HepG2 (cell line): ENCODE results near the gene GSDMA. TPM values are rescaled to one million over a fixed set of nuclear protein-coding genes. Genes with fewer than 3 reads are reported as not detected.

Experiments
- ARNT2 ChIP-seq: sonication (generic); formaldehyde crosslinking; IDR thresholded peaks from 2 replicates; pipeline ENCODE4 v1.8.0; 2022; ENCODE audit warnings: mild to moderate bottlenecking, low read depth, missing genetic modification reagents, moderate library complexity
- CHD2 ChIP-seq: IDR thresholded peaks from 2 replicates; pipeline ENCODE4 v1.6.1; 2011; ENCODE audit warnings: low read depth, low read length, improper control_type of control experiment
- KLF13 ChIP-seq: sonication (generic); formaldehyde crosslinking; IDR thresholded peaks from 2 replicates; pipeline ENCODE4 v1.4.0; 2020; ENCODE audit warnings: mild to moderate bottlenecking, missing genetic modification reagents
- LCORL ChIP-seq, 2 experiments: fragments of 450-650 bp in 1 of 2; sonication (generic) in 1 of 2; formaldehyde crosslinking in 1 of 2; IDR thresholded peaks; 2 replicates each; pipeline versions ENCODE4 v1.5.0 to v1.6.1; 2017 to 2020; ENCODE audit warnings: antibody characterized with exemption in 1 of 2, missing genetic modification reagents in 1 of 2
- NCOA5 ChIP-seq: sonication (generic); formaldehyde crosslinking; IDR thresholded peaks from 2 replicates; pipeline ENCODE4 v1.4.0; 2020; ENCODE audit warnings: missing genetic modification reagents
- NPAS2 ChIP-seq: sonication (generic); formaldehyde crosslinking; IDR thresholded peaks from 2 replicates; pipeline ENCODE4 v1.8.0; 2022; ENCODE audit warnings: mild to moderate bottlenecking, missing genetic modification reagents, borderline replicate concordance
- RBAK ChIP-seq: sonication (generic); formaldehyde crosslinking; IDR thresholded peaks from 2 replicates; pipeline ENCODE4 v1.5.1; 2020; ENCODE audit warnings: mild to moderate bottlenecking, missing genetic modification reagents
- SNAPC2 ChIP-seq: sonication (generic); formaldehyde crosslinking; IDR thresholded peaks from 2 replicates; pipeline ENCODE4 v1.8.1; 2022; ENCODE audit warnings: mild to moderate bottlenecking, missing genetic modification reagents
- TMF1 ChIP-seq: sonication (generic); formaldehyde crosslinking; IDR thresholded peaks from 2 replicates; pipeline ENCODE4 v1.8.1; 2022; ENCODE audit warnings: low read depth, missing genetic modification reagents
- ZNF20 ChIP-seq: sonication (generic); formaldehyde crosslinking; IDR thresholded peaks from 2 replicates; pipeline ENCODE4 v1.4.0; 2020; ENCODE audit warnings: mild to moderate bottlenecking, moderate library complexity, missing genetic modification reagents
- ZNF232 ChIP-seq: sonication (generic); formaldehyde crosslinking; IDR thresholded peaks from 2 replicates; pipeline ENCODE4 v1.4.0; 2020; ENCODE audit warnings: missing genetic modification reagents, borderline replicate concordance
- ZNF670 ChIP-seq: sonication (generic); formaldehyde crosslinking; IDR thresholded peaks from 2 replicates; pipeline ENCODE4 v1.8.0; 2022; ENCODE audit warnings: mild to moderate bottlenecking, missing genetic modification reagents, borderline replicate concordance
- ZNF816 ChIP-seq: sonication (generic); formaldehyde crosslinking; IDR thresholded peaks from 2 replicates; pipeline ENCODE4 v1.8.0; 2022; ENCODE audit warnings: missing genetic modification reagents, mild to moderate bottlenecking, borderline replicate concordance
- ZSCAN20 ChIP-seq: sonication (generic); formaldehyde crosslinking; IDR thresholded peaks from 2 replicates; pipeline ENCODE4 v1.4.0; 2020; ENCODE audit warnings: missing genetic modification reagents, mild to moderate bottlenecking, borderline replicate concordance
- polyA plus RNA-seq, 8 experiments: library from polyadenylated mRNA; depleted of rRNA in 3 of 8; stranded (reverse) in 7 of 8; unstranded in 1 of 8; fragments of >200 nt; fragmentation: Illumina TruSeq in 4 of 8; extraction: Trizol in 4 of 8; gene quantifications; 2 replicates each; pipeline versions ENCODE4 v1.2.1 to v1.2.3, GENCODE V29; 2011 to 2016; ENCODE audit warnings: low read depth in 4 of 8, missing spikeins in 1 of 8, mixed read lengths in 1 of 8; ENCODE audit not compliant: insufficient read depth in 1 of 8
- total RNA-seq, 5 experiments: library from RNA; depleted of rRNA; stranded (reverse); fragments of >200 nt; fragmentation: Illumina TruSeq; extraction: Trizol; gene quantifications; 2 replicates each; pipeline ENCODE4 v1.2.3, GENCODE V29; 2016; ENCODE audit warnings: low read depth in 1 of 5
- TF ChIP-seq, protein P1 (sequence below): sonication (generic); formaldehyde crosslinking; IDR thresholded peaks from 2 replicates; pipeline ENCODE4 v1.9.0; 2022; ENCODE audit warnings: low read depth, missing genetic modification reagents
- TF ChIP-seq, protein P2 (sequence below): sonication (generic); formaldehyde crosslinking; IDR thresholded peaks from 2 replicates; pipeline ENCODE4 v1.8.0; 2022; ENCODE audit warnings: missing genetic modification reagents, low read depth, mild to moderate bottlenecking, borderline replicate concordance
- TF ChIP-seq, protein P3 (sequence below): sonication (generic); formaldehyde crosslinking; IDR thresholded peaks from 2 replicates; pipeline ENCODE4 v1.4.0; 2020; ENCODE audit warnings: missing genetic modification reagents, mild to moderate bottlenecking, borderline replicate concordance
- TF ChIP-seq, protein P4 (sequence below): sonication (generic); formaldehyde crosslinking; IDR thresholded peaks from 2 replicates; pipeline ENCODE4 v1.9.0; 2021; ENCODE audit warnings: missing genetic modification reagents, borderline replicate concordance
- TF ChIP-seq, protein P5 (sequence below): sonication (generic); formaldehyde crosslinking; IDR thresholded peaks from 2 replicates; pipeline ENCODE4 v1.4.0; 2020; ENCODE audit warnings: missing genetic modification reagents
- TF ChIP-seq, protein P6 (sequence below): sonication (generic); formaldehyde crosslinking; IDR thresholded peaks from 2 replicates; pipeline ENCODE4 v1.8.1; 2022; ENCODE audit warnings: mild to moderate bottlenecking, missing genetic modification reagents

GSDMA gene
- total and polyA plus RNA-seq, 2 of the 13 experiments (the other 11 are each of a cell fraction or from before 2014, with no cell fraction given), result not detected

DNA sequence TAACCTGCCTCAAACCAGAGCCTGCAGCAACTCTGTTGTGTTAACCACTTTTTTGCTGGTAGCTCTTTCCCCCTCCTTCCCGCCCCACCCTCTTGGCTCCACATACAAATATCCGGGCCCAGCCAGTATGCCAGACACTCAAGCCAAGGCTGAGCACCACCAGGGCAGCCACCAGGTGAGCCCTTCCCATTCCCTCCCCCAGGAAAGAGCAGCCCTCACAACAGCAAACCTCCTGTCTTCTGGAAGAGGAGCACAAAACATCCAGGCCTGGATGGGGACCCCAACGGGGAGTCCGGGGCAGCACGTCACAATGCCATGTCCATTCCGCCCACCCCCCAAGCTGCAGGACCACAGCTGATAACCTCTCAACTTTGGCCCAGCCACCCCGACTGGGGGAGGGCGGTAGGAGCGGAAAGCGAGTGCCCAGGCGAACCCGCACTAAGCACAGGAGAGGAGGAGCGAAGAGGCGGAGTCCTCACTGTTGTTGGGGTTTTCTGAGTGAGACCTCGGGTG is 36.2 kb upstream of the GSDMA start (continued):
- TF ChIP-seq, protein P1, sequence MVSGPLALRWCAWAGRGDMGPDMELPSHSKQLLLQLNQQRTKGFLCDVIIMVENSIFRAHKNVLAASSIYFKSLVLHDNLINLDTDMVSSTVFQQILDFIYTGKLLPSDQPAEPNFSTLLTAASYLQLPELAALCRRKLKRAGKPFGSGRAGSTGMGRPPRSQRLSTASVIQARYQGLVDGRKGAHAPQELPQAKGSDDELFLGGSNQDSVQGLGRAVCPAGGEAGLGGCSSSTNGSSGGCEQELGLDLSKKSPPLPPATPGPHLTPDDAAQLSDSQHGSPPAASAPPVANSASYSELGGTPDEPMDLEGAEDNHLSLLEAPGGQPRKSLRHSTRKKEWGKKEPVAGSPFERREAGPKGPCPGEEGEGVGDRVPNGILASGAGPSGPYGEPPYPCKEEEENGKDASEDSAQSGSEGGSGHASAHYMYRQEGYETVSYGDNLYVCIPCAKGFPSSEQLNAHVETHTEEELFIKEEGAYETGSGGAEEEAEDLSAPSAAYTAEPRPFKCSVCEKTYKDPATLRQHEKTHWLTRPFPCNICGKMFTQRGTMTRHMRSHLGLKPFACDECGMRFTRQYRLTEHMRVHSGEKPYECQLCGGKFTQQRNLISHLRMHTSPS (CRISPR knock-in tag), result peak; percentile 63; the same call in 1 of the 2 replicates
- TF ChIP-seq ZSCAN20 (CRISPR knock-in tag) (no peak), CHD2 (peak; percentile 46; the same call in 1 of the 2 replicates), KLF13 (CRISPR knock-in tag) (no peak), NCOA5 (CRISPR knock-in tag) (no peak), SNAPC2 (CRISPR knock-in tag) (peak; percentile 41; the same call in 1 of the 2 replicates), ZNF20 (CRISPR knock-in tag) (no peak), RBAK (no peak), NPAS2 (CRISPR knock-in tag) (no peak), ZNF232 (CRISPR knock-in tag) (peak; percentile 12; the same call in 1 of the 2 replicates), LCORL (IDR thresholded peaks at IDR 0.05) (no peak), LCORL (CRISPR knock-in tag; IDR thresholded peaks at IDR 0.05) (no peak; the same call in 1 of the 2 replicates), TMF1 (CRISPR knock-in tag) (no peak), ZNF670 (CRISPR knock-in tag) (peak; percentile 68; the same call in 1 of the 2 replicates), ZNF816 (CRISPR knock-in tag) (no peak; the same call in 1 of the 2 replicates), ARNT2 (CRISPR knock-in tag) (no peak)
- TF ChIP-seq, protein P2, sequence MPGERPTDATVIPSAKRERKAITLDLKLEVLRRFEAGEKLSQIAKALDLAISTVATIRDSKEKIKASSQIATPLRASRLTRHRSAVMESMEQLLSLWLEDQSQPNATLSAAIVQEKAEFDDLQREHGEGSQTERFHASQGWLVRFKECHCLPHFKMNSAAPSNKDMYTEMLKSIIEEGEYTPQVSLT, result no peak; the same call in 1 of the 2 replicates
- TF ChIP-seq, protein P3, sequence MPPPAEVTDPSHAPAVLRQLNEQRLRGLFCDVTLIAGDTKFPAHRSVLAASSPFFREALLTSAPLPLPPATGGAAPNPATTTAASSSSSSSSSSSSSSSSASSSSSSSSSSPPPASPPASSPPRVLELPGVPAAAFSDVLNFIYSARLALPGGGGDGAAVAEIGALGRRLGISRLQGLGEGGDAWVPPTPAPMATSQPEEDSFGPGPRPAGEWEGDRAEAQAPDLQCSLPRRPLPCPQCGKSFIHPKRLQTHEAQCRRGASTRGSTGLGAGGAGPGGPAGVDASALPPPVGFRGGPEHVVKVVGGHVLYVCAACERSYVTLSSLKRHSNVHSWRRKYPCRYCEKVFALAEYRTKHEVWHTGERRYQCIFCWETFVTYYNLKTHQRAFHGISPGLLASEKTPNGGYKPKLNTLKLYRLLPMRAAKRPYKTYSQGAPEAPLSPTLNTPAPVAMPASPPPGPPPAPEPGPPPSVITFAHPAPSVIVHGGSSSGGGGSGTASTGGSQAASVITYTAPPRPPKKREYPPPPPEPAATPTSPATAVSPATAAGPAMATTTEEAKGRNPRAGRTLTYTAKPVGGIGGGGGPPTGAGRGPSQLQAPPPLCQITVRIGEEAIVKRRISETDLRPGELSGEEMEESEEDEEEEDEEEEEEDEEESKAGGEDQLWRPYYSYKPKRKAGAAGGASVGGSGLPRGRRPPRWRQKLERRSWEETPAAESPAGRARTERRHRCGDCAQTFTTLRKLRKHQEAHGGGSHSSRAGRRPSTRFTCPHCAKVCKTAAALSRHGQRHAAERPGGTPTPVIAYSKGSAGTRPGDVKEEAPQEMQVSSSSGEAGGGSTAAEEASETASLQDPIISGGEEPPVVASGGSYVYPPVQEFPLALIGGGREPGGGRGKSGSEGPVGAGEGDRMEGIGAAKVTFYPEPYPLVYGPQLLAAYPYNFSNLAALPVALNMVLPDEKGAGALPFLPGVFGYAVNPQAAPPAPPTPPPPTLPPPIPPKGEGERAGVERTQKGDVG, result no peak
- TF ChIP-seq, protein P4, sequence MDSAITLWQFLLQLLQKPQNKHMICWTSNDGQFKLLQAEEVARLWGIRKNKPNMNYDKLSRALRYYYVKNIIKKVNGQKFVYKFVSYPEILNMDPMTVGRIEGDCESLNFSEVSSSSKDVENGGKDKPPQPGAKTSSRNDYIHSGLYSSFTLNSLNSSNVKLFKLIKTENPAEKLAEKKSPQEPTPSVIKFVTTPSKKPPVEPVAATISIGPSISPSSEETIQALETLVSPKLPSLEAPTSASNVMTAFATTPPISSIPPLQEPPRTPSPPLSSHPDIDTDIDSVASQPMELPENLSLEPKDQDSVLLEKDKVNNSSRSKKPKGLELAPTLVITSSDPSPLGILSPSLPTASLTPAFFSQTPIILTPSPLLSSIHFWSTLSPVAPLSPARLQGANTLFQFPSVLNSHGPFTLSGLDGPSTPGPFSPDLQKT (CRISPR knock-in tag), result no peak
- TF ChIP-seq, protein P5, sequence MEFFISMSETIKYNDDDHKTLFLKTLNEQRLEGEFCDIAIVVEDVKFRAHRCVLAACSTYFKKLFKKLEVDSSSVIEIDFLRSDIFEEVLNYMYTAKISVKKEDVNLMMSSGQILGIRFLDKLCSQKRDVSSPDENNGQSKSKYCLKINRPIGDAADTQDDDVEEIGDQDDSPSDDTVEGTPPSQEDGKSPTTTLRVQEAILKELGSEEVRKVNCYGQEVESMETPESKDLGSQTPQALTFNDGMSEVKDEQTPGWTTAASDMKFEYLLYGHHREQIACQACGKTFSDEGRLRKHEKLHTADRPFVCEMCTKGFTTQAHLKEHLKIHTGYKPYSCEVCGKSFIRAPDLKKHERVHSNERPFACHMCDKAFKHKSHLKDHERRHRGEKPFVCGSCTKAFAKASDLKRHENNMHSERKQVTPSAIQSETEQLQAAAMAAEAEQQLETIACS (CRISPR knock-in tag), result no peak
- TF ChIP-seq, protein P6, sequence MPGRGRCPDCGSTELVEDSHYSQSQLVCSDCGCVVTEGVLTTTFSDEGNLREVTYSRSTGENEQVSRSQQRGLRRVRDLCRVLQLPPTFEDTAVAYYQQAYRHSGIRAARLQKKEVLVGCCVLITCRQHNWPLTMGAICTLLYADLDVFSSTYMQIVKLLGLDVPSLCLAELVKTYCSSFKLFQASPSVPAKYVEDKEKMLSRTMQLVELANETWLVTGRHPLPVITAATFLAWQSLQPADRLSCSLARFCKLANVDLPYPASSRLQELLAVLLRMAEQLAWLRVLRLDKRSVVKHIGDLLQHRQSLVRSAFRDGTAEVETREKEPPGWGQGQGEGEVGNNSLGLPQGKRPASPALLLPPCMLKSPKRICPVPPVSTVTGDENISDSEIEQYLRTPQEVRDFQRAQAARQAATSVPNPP (CRISPR knock-in tag), result no peak
